ENCODE measurements around the gene SORCS1. TPM values are rescaled to one million over a fixed set of nuclear protein-coding genes. Genes with fewer than 3 reads are reported as not detected.

The SORCS1 gene
- total RNA-seq, 1 donor from 2014 or later = 5.8 TPM

GRCh38 chr10:106819490-106819889, 345.0 kb downstream of the SORCS1 start:
- no peak for DNase-seq (ENCODE audit: low spot score)

- DNase-seq (ENCODE audit: low spot score) = no peak
Measured at GRCh38 chr10:106816318-106817085, 348.0 kb downstream of the SORCS1 start.

GRCh38 chr10:106815427-106816043, 349.0 kb downstream of the SORCS1 start:
- no peak for DNase-seq (ENCODE audit: low spot score)

- no peak for DNase-seq (ENCODE audit: low spot score)
Measured at GRCh38 chr10:106804992-106805582, 359.4 kb downstream of the SORCS1 start.

- DNase-seq (ENCODE audit: low spot score) = no peak
Measured at GRCh38 chr10:106802949-106803348, 361.6 kb downstream of the SORCS1 start.

GRCh38 chr10:106799776-106800175, 364.7 kb downstream of the SORCS1 start:
- DNase-seq (ENCODE audit: low spot score) = no peak

- DNase-seq (ENCODE audit: low spot score) = no peak
Measured at GRCh38 chr10:106795619-106796018, 368.9 kb downstream of the SORCS1 start.

- DNase-seq (ENCODE audit: low spot score) = peak; percentile 39
Measured at GRCh38 chr10:106793617-106794016, 370.9 kb downstream of the SORCS1 start.

- DNase-seq (ENCODE audit: low spot score) = no peak
Measured at GRCh38 chr10:106789623-106790022, 374.9 kb downstream of the SORCS1 start.

GRCh38 chr10:106788982-106789381, 375.5 kb downstream of the SORCS1 start:
- no peak for DNase-seq (ENCODE audit: low spot score)

GRCh38 chr10:106785528-106785927, 379.0 kb downstream of the SORCS1 start:
- no peak for DNase-seq (ENCODE audit: low spot score)

GRCh38 chr10:106780632-106781031, 383.9 kb downstream of the SORCS1 start:
- DNase-seq (ENCODE audit: low spot score) = no peak

GRCh38 chr10:106777841-106778240, 386.7 kb downstream of the SORCS1 start:
- DNase-seq (ENCODE audit: low spot score) = no peak

GRCh38 chr10:106775127-106775526, 389.4 kb downstream of the SORCS1 start:
- DNase-seq (ENCODE audit: low spot score) = no peak

- DNase-seq (ENCODE audit: low spot score) = no peak
Measured at GRCh38 chr10:106772957-106773356, 391.5 kb downstream of the SORCS1 start.

- DNase-seq (ENCODE audit: low spot score) = peak; percentile 59
Measured at GRCh38 chr10:106771154-106771553, 393.4 kb downstream of the SORCS1 start.

- no peak for DNase-seq (ENCODE audit: low spot score)
Measured at GRCh38 chr10:106768204-106768603, 396.3 kb downstream of the SORCS1 start.

GRCh38 chr10:106765928-106766327, 398.6 kb downstream of the SORCS1 start:
- DNase-seq (ENCODE audit: low spot score) = no peak

- no peak for DNase-seq (ENCODE audit: low spot score)
Measured at GRCh38 chr10:106765241-106765754, 399.2 kb downstream of the SORCS1 start.

GRCh38 chr10:106764360-106764759, 400.1 kb downstream of the SORCS1 start:
- DNase-seq (ENCODE audit: low spot score) = no peak

- DNase-seq (ENCODE audit: low spot score) = no peak
Measured at GRCh38 chr10:106761906-106762305, 402.6 kb downstream of the SORCS1 start.

GRCh38 chr10:106757521-106757920, 407.0 kb downstream of the SORCS1 start:
- DNase-seq (ENCODE audit: low spot score) = no peak

GRCh38 chr10:106751091-106751490, 413.4 kb downstream of the SORCS1 start:
- DNase-seq (ENCODE audit: low spot score) = no peak

Data from umbilical cord (tissue), 2 donors.